MV-4-11 (cell line): ENCODE data around the gene LRRTM4.

Experiments used
- DNase-seq: peaks from one replicate; lab custom pipeline; 2025; lab: John Stamatoyannopoulos, UW

LRRTM4 gene

DNA sequence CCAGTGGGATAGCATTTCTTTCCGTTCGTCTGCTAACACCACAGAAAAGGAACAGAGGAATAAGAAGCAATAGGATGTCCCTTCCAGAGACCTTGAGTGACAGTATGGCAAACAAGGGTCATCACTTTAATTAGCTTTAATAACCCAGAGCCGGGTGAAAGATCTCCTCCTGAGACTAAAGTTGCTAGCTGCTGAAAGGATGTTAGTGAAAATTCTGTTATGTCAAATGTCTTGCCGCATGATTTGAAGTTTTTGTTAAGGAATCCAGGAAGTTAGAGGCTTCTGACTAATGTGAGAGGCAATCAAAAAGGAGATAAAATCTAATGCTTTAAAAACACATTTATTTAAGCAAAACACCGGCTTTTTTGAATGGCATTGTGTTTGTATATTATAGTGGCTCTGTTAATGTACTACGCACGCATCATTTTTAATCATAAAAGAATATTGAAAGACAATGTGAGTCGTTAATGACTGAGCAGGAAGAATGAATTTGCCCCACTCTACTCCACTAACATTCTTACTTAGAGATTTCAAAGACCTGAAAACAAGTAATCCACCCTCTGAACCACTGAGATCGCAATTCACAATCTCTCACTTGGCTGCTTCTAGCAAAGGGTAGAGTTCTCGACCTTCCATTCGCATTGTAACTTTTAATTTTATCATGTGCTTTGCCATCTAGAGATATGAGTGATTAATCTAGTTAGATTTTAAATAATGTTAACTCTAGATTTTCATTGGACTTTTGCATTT is 536.6 kb downstream of the LRRTM4 start:
- no peak for DNase-seq

DNA sequence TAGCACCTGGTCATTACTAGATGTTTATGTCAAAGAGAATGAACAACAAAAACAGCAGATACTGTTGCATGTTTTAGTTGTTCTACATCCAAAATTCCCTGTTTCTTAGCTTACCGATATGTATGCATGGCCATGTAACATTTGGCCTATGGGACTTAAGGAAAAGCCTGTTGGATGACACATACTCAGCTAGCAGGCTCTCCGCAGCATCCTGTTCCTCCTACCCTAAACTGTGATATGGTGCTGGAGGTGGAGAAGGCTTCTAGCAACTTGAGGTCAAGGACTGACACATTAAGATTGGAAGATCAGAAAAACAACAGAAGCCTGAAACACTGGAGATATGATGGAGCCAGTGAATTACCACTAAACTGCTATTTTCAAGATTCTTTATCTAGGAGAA is 537.8 kb downstream of the LRRTM4 start:
- DNase-seq, result no peak

DNA sequence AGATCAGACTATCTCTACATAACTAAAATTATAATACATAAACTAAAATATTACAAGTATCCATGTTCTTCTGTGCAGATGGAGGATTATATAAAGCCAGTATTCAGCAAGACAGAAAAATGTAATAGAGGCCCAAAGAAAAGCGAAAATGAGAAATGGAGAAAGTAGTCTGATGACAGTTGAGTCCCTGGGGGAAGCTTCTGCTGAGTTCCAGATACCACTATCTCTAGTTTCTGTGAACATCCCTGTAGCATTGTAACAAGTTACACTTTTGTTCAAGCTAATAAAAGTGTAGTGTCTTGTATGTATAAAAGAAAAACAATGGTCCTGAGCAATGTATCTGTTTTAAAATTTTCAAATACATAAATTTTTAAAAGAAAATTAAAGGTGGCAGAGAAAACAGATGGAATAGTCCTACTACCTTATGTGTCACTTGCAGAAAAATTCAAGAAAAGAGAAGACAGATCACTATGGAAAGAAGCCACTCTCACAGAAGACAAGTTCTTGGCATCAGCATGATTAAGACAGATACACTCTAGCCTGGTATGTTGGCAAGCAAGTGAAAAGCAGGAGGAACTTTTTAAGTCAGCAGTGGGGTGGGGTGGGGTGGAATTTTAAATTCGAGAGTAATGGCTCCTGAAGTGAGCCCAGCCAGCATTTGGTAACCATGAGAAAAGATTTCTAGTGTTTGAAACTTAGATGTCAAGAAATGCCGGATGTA is 541.9 kb downstream of the LRRTM4 start:
- no peak for DNase-seq

DNA sequence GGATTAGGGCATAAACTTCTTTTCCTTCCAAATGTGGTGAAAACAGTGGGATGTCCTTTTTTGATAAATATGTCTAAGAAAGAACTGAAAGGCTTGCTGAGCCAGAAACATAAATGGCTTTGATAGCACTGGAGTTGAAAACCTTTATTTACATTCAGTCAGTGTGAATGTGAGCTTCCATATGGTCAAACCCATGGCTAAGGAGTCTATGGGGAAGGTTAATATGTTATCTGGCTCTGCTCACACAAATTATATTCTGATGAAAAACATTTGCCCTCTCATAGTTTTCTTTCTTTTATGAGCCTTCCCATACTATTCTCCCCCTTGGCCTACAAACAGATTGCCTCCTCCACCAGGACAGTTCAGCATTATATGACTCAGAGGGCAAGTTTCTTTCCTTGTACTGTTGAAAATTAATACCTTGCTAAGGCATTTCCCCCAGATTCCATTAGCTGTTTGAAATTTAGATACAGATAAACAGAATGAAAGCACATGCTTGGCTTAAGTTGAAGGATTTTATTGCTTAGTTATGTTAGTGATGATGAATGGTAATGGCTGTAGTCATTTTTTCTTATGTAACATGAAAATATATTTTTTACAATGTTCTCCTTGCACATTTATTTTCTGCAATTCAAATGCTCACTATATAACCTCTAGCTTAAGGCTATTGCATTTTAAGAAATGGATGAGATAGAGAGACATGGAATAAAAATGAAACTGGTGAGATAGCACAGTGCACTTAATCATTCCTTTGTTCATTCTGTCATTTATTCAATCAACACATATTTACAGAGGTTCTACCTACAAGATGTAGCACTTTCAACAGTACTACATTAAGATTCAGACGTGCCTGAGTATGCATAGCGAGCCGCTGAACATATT is 544.1 kb downstream of the LRRTM4 start:
- no peak for DNase-seq

DNA sequence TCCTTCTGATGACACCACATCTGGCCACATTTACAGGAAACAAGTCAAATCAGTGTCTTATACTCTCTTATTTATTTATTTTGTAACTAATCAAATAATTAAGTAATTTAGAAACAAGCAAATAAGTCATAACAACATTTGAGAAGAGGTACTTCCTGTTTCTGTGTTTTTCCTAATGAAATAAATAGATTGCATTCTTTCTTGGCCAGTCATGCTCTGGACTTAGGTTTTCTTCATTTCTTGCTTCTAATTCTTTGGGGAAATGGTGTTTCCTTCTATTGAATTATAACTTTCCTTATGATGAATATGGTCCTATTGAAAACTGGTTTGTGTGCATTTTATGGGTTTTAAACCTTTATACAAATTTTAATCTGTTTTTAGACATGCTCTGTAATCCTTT is 546.4 kb downstream of the LRRTM4 start:
- no peak for DNase-seq

DNA sequence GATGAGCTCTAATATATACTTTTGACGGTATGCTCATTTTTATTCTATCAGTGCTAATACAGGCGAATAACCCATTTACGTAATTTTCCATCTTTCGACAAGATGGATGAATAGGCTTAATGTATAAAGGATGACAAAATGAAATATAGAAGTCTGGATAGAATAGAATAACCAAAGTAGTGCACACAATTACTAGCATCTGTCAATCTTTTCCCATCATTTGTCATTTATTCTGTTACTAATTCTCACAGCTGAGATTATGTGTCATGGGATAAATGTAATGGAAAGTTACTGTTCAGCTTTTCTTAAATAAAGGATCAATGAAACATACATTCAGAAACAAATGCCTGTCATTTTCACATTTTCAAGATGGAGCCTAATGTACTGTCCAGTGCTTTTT is 548.6 kb downstream of the LRRTM4 start:
- no peak for DNase-seq

DNA sequence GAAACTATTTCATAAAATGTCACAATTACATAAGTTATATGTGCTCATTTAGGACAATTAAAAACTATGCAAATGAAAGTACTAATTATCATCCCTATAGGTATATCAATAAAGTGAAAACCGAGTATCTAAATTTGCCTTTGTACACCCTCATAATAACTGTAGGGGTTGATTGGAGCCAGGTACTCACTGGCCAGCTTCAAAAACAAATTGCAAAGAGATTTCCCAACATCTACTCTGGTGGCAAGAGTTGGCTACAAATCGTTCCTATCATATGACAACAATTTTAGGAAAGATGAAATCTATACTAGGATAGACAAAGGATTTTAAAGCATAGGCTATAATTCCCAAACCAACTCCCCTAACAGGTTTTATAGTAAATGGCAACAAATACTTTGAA is 556.4 kb downstream of the LRRTM4 start:
- no peak for DNase-seq

DNA sequence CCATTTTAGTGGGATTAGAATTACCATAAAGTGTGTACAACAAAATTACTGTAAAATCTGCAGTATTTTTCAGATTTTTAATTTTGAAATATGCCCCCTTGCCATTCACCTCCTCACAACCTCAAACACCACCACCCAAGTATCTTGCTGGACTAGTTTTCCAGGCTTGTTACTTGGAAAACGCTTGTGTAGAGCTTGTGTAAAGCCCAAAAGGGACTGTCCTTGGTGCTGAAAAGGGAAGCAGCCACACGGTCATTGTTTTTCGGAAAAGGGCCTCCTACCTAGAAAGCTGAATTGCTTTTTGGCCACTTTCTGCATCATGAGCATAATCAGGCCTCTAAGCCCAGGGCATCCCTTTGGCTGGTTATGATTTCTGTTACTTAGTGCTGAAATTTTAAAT is 563.4 kb downstream of the LRRTM4 start:
- peak; percentile 33 for DNase-seq

DNA sequence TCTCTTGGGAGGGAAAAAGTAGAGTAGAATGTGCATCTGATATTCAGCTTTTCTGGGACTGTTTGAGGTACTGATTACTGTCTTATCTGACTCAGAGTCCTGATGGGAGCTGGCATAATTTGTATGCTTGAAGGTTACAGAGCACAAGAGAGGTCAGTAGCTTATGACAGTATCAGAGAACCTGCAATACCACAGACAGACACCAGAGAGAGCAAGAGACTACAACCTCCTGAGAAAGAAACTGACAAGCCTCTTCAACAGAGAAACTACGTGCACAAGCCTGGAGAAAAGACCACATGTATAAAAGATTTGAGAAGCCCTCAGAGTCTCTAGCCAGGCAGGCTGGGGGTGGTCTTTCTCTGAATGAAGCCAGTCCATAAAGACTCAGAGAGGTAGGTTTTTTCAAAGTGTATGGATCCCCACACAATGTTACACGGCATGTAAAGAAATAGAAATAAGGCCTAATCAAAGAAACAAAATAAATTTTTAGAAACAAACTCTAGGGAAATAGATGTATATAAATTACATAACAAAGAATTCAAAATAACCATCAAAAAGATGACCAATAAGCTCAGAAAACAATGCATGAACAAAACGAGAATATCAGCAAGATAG is 568.3 kb downstream of the LRRTM4 start:
- DNase-seq, result peak; percentile 43

DNA sequence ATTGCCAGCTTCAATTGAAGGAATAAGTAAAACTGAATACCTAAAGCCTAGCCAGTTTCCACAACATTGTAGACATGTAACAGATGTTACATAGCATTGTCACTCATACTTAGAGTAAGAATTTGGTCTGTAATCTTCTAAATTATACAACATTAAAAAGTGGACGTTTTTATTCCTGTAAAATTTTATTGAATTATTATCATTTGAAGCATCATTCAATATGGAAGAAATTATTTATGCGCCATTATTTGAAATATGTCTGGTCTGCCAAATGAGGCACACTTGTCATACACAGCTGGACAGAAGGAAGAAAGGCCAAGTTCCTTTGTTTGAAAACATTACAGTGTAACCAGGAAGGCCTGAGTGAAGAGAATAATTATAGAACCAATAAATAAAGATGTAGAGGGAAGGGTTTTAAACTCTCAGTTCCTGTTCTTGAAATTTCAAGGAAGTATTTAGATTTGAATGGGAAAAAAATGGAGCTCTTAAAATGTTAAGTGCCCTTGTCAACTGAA is 575.5 kb downstream of the LRRTM4 start:
- DNase-seq, result no peak

DNA sequence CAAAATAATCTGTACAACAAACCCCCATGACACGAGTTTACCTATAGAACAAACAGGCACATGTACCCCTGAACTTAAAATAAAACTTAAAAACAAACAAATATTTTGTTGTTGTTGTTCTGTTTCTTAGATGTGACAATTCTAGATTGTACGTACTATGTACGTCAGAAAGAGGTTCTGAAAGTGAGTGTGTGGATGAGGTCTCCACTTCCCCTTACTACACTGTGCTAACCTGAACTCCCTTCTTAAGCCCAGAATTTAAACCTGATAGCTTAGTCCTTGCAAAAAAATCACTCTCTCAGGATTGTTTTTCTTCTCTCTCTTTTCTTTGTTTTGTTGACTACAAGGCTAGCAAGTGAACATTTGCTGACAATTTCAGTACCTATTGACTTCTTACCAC is 581.6 kb downstream of the LRRTM4 start:
- no peak for DNase-seq

DNA sequence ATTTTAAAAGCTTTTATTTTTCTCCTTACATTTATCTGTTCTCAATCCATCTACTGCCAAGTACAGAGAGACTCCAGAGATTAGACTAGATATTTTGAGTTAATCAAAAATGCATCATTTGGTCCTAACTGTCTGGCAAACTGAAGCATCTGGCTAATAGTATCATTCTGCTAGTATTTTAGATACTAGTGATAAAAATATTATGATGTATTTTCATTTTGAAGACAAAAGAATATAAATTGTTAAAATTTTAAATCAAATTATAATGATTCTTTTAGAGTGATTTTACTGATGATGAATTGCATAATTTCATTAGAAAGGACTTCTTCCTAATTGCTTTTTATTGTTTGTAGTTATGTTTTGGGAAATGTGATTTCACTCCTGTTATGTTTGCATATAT is 584.0 kb downstream of the LRRTM4 start:
- no peak for DNase-seq

DNA sequence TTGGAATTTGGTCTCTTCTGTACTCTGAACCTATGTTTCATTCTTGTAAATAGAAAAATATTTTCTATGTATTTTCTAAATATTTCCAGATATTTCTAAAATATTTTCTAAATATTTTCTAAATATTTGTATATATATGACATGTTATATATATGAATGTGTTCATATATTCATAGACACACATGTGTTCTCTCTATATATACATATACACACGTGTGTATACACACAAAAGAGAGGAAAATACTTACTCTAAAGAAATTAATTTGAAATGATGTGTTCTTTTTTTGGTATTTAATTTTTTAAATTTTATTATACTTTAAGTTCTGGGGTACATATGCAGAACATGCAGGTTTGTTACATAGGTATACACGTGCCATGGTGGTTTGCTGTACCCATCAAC is 589.6 kb downstream of the LRRTM4 start:
- DNase-seq, result no peak

DNA sequence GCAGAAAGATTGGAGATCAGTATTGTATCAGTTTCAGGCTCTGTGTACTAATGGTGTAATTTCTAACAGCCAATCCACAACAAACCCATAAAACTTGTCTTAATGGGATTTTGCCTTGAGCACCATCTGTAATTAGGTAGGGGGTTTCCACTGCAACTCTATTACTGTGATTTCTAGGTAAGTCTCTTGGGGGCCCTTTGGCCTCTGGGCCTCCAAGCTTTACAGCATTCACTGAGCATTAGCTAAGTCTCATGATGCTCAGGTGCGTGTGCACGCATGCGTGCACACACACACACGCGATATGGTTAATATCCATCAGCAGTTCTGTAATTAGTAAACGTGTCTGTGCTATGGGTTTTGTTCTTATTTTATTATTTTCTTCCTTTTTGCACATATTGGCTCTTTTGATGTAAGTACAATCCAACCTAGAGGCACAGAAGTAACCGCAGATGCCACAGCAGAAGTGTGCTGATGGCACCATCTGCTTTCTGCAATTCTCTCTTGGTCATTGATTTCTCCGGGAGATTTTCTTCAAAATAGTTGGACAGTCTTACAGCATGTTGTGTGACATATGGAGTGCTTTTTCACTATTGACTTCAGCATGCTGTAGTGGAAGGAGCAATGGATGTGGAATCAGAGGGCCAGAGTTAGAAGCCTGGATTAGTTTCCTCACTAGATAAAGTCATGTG is 592.0 kb downstream of the LRRTM4 start:
- DNase-seq, result no peak

DNA sequence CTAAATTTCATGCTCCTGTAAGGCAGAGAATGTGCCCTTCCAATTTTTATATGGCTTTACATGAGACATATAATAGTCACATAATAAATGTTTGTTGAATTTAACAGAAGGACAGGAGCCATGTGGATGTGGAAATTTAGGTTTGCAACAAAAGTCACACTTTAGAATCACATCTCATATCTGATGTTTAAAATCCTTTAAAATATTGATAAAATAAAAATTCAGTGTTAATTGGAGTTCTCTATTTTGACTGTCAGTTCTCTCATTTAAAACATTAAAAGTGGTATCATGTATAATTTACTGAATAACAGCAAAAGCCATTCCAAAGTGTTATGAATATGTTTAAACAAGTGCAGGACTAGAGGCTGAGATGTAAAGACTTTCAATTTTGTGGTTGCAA is 594.1 kb downstream of the LRRTM4 start:
- no peak for DNase-seq

DNA sequence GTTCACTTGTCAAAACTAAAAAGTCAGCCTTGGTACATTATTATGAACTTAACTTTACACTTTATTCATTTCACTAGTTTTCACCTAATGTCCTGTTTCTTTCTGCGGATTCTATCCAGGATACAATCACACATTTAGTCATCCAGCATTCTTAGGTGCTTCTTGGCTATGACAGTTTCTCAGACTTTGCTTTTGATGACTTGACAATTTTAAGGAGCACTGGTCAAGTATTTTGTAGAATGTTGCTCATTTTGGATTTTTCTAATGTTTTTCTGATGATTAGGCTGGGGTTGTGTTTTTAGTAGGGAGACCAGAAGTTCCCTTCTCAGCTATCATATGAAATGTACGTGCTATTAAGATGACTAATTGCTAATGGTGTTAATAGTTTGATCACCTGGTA is 601.2 kb downstream of the LRRTM4 start:
- DNase-seq, result no peak

DNA sequence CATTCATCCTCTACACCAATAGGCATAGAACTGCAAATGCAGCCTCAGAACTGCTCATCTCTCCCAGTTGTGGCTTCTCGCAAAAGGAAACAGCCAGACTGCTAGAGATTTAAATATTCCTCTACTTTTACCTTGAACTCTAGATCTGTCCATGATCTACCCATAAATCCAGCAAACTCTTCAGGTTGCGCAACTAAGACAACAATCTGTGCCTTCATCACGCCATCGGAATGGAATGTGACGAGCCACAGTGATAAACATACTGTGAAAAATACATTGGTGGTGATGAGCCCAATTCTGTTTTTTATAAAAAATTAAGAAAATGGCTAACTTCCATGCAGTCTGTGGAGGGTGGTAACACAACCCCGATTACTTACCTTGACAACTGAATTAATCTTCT is 626.7 kb downstream of the LRRTM4 start:
- no peak for DNase-seq

DNA sequence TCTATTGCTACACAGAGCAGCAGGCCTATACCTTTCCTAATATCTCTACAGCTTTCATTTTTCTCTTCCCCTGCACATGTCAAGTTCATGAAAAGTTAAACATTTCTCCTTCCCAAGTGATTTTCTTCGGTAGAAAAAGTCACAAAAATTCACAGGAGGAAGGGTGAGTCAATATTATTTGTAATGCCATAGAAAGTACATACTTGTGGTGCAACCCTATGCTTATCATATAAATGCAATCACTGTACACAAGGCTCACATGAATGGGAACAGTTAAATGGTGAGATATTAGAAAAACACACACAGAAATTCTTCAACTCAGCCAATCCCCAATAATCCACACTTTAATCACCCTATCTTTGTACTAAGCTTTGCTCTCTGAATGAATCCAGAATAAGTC is 651.6 kb downstream of the LRRTM4 start:
- no peak for DNase-seq

DNA sequence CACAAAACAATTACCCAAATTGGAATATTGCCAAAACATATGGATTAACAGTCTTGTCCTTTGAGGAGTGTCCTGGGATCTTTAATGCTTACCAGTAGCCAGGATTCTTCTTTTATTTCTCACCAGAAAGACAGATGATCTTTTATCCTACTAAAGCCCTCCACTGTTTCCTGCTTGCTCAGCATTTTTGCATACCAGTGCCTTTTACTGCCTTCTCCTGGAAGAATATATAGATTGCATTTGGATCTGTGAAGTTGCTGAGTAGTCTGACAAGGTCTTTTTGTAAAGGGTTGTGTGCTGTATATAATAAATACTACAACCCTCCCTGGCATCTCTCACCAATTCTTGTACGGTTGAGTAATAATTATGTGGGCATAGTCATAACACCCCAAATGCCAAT is 652.2 kb downstream of the LRRTM4 start:
- no peak for DNase-seq

DNA sequence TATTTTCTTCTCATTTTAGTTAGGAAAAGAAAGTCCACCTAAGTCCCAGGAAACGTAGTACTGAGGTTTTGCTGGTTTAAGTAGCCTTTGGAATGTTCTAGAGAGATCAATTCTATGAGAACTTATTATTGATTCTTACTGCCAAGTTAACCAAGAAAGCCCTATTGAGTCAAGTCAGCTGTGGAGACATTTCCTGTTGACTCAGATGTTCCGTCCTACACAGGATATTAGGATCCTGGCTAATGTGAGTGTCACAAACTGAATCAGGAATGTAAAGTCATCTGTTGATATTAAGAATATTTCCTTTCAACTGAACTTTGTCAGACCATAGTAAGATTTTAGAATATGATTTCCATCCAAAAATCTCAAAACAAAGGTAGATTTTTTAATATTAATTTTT is 654.3 kb downstream of the LRRTM4 start:
- DNase-seq, result no peak

DNA sequence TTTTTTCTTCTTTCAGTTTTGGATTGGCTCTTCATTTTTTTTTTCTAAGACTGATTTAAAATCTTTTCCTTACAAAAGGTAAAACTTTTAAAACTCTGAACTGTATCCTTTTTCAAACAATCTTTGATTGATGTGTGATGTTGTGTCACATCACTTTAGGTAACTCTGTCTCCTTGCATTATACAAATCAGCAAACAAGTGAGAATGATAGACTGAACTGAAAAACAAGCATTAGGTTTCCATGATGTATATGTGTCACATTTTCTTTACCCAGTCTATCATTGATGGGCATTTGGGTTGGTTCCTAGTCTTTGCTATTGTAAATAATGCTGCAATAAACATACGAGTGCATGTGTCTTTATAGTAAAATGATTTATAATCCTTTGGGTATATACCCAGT is 655.7 kb downstream of the LRRTM4 start:
- no peak for DNase-seq

DNA sequence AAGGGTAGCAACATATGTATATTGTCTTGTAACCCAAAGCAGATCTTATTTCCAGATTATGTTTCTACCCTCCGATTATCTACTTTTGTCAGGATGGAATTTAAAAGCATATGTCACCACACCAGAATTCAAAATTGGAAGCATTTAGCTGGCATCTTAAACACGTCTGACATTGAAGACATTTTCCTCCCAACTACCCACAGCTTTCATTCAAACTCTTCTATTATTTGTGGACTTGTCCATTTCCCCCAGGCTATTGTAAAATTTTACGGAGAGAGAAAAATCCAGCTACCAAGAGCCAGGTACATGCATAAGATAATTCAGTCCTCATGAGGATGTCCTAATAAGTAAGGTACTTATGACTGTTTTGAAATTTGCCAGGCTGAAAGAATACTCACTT is 659.3 kb downstream of the LRRTM4 start:
- no peak for DNase-seq
